IMR-90 (cell line): Measurements from ENCODE around the gene NDRG4. TPM values are rescaled to one million over a fixed set of nuclear protein-coding genes. Genes with fewer than 3 reads are reported as not detected.

ENCODE experiments used
- ATAC-seq: fragments of 200-7000 bp; cut with Tn5 transposase; 2 replicates; pipeline ENCODE4 v1.9.1; 2020; ENCODE audit warnings: low read depth, mild to moderate bottlenecking, moderate library complexity
- BruUV-seq: library from RNA; stranded (reverse); fragments of 400-500 nt; replicated peaks from 2 replicates; lab custom pipeline; 2021; lab: Mats Ljungman, UMichigan
- CTCF ChIA-PET: fragments of 300-600 bp; formaldehyde crosslinking; extraction: SDS; loops from one replicate; lab custom pipeline; 2021; ENCODE audit warnings: antibody characterized with exemption; lab: Yijun Ruan, JAX
- POLR2A ChIA-PET: fragments of 300-600 bp; sonication (Branson Sonifier 250); formaldehyde crosslinking; loops from one replicate; lab custom pipeline; 2022; ENCODE audit warnings: antibody characterized with exemption; ENCODE audit not compliant: unreplicated experiment; lab: Charles Lee
- DNase-seq: peaks from one replicate; pipeline ENCODE4 v3.0.0; 2013
- H2AFZ ChIP-seq: replicated peaks from 2 replicates; pipeline ENCODE3; 2013; ENCODE audit warnings: low read length, mild to moderate bottlenecking; ENCODE audit not compliant: poor library complexity
- H2AK5ac ChIP-seq: 2 replicates; pipeline ENCODE4 v1.6.1; 2013; ENCODE audit warnings: low read depth, low read length, inconsistent platforms
- H2AK9ac ChIP-seq: replicated peaks from 2 replicates; pipeline ENCODE3; 2013; ENCODE audit warnings: mild to moderate bottlenecking, low read depth, low read length, moderate library complexity; ENCODE audit not compliant: poor library complexity
- H2BK120ac ChIP-seq: 2 replicates; pipeline ENCODE4 v1.6.1; 2013; ENCODE audit warnings: low read depth, low read length, inconsistent platforms
- H2BK15ac ChIP-seq: 3 replicates; pipeline ENCODE4 v1.6.1; 2013; ENCODE audit warnings: low read depth, low read length, inconsistent platforms
- H2BK20ac ChIP-seq: 2 replicates; pipeline ENCODE4 v1.6.1; 2013; ENCODE audit warnings: low read depth, mild to moderate bottlenecking, inconsistent platforms, low read length, moderate library complexity
- H2BK5ac ChIP-seq: 2 replicates; pipeline ENCODE4 v1.6.1; 2013; ENCODE audit warnings: mild to moderate bottlenecking, low read depth, low read length, inconsistent platforms; ENCODE audit not compliant: poor library complexity, severe bottlenecking
- H3K14ac ChIP-seq: replicated peaks from 2 replicates; pipeline ENCODE4 v1.6.1; 2013; ENCODE audit warnings: low read depth, low read length, inconsistent platforms
- H3K18ac ChIP-seq: 2 replicates; pipeline ENCODE4 v1.6.1; 2013; ENCODE audit warnings: low read depth, low read length, control low read depth
- H3K23ac ChIP-seq: 2 replicates; pipeline ENCODE4 v1.6.1; 2013; ENCODE audit warnings: low read depth, low read length, inconsistent platforms
- H3K27ac ChIP-seq: 2 replicates; pipeline ENCODE4 v1.5.1; 2013; ENCODE audit warnings: mild to moderate bottlenecking, control low read depth, low read length; ENCODE audit not compliant: insufficient read depth
- H3K27me3 ChIP-seq: 2 replicates; pipeline ENCODE4 v1.6.1; 2013; ENCODE audit warnings: low read length; ENCODE audit not compliant: control insufficient read depth, insufficient read depth
- H3K36me3 ChIP-seq: 2 replicates; pipeline ENCODE4 v1.6.1; 2013; ENCODE audit warnings: low read length, mixed read lengths; ENCODE audit not compliant: control insufficient read depth, insufficient read depth
- H3K4ac ChIP-seq: 2 replicates; pipeline ENCODE4 v1.6.1; 2013; ENCODE audit warnings: low read depth, low read length, inconsistent platforms
- H3K4me1 ChIP-seq: 2 replicates; pipeline ENCODE4 v1.6.1; 2013; ENCODE audit warnings: low read length, mixed read lengths; ENCODE audit not compliant: control insufficient read depth, insufficient read depth
- H3K4me2 ChIP-seq: 2 replicates; pipeline ENCODE4 v1.6.1; 2013; ENCODE audit warnings: low read depth, mild to moderate bottlenecking, control low read depth, low read length, moderate library complexity
- H3K4me3 ChIP-seq: 2 replicates; pipeline ENCODE4 v1.5.1; 2013; ENCODE audit warnings: low read depth, mild to moderate bottlenecking, control low read depth, low read length, moderate library complexity; ENCODE audit not compliant: insufficient read depth
- H3K56ac ChIP-seq: 2 replicates; pipeline ENCODE4 v1.6.1; 2013; ENCODE audit warnings: low read length, inconsistent platforms; ENCODE audit not compliant: insufficient read depth; ENCODE audit errors: extremely low read depth
- H3K79me1 ChIP-seq, 2 experiments: 2 replicates each; pipeline ENCODE4 v1.6.1; 2013; ENCODE audit warnings: low read length in 2 of 2, inconsistent platforms in 1 of 2, low read depth in 1 of 2
- H3K9ac ChIP-seq: 2 replicates; pipeline ENCODE4 v1.6.1; 2013; ENCODE audit warnings: low read depth, low read length, control low read depth
- H3K9me1 ChIP-seq: 2 replicates; pipeline ENCODE4 v1.6.1; 2013; ENCODE audit warnings: low read length, inconsistent platforms; ENCODE audit not compliant: insufficient read depth
- H3K9me3 ChIP-seq: 2 replicates; pipeline ENCODE4 v1.6.1; 2013; ENCODE audit warnings: low read length; ENCODE audit not compliant: control insufficient read depth, insufficient read depth
- H4K20me1 ChIP-seq: 2 replicates; pipeline ENCODE4 v1.6.1; 2013; ENCODE audit warnings: low read length, inconsistent platforms; ENCODE audit not compliant: insufficient read depth
- H4K5ac ChIP-seq: 2 replicates; pipeline ENCODE4 v1.6.1; 2013; ENCODE audit warnings: mild to moderate bottlenecking, low read depth, low read length, control low read depth
- H4K8ac ChIP-seq, 2 experiments: 2 replicates each; pipeline ENCODE4 v1.6.1; 2013; ENCODE audit warnings: low read depth in 2 of 2, low read length in 2 of 2, control low read depth in 1 of 2, inconsistent platforms in 1 of 2
- H4K91ac ChIP-seq: 2 replicates; pipeline ENCODE4 v1.6.1; 2013; ENCODE audit warnings: low read depth, low read length, inconsistent platforms; ENCODE audit not compliant: insufficient read depth
- ELK1 ChIP-seq: fragments of 150-350 bp; IDR thresholded peaks from 2 replicates; pipeline ENCODE4 v1.6.1; 2016; ENCODE audit warnings: low read depth, mild to moderate bottlenecking, low read length, moderate library complexity, borderline replicate concordance
- WGBS, 2 experiments: methylation state at CpG; one replicate each; pipeline versions ENCODE4 v1.1.5 to v1.1.7; 2013; ENCODE audit warnings: missing lambda C conversion rate in 2 of 2; ENCODE audit not compliant: insufficient read length in 1 of 2; ENCODE audit errors: extremely low coverage in 2 of 2; 5-methylcytosine and 5-hydroxymethylcytosine counted together
- dilution Hi-C: fragments of 300-500 bp; cut with HindIII; formaldehyde crosslinking; loops from one replicate; pipeline ENCODE4 v1.14.3; 2018; ENCODE audit warnings: low sequenced_read_pairs; ENCODE audit not compliant: unreplicated experiment
- in situ Hi-C: fragments of 300-500 bp; cut with MboI; formaldehyde crosslinking; loops from 3 replicates; pipeline ENCODE4 v1.14.3; 2019; ENCODE audit warnings: low sequenced_read_pairs, inconsistent platforms, mixed read lengths
- intact Hi-C: fragments of 100-400 bp; cut with micrococcal nuclease; formaldehyde crosslinking; loops from 2 replicates; pipeline ENCODE4 v1.10.0; 2022
- polyA plus RNA-seq, 3 experiments: library from polyadenylated mRNA; depleted of rRNA; stranded (reverse); fragments of >200 nt; gene quantifications; 2 replicates each; pipeline ENCODE4 v1.2.3, GENCODE V29; 2012; ENCODE audit warnings: low replicate concordance in 1 of 3
- total RNA-seq: library from RNA; depleted of rRNA; stranded (reverse); fragments of >200 nt; gene quantifications from 2 replicates; pipeline ENCODE4 v1.2.3, GENCODE V29; 2012

The NDRG4 gene
- total and polyA plus RNA-seq, 2 of the 4 experiments (the other 2 are of a cell fraction), result 10.9 to 23.5 TPM

DNA sequence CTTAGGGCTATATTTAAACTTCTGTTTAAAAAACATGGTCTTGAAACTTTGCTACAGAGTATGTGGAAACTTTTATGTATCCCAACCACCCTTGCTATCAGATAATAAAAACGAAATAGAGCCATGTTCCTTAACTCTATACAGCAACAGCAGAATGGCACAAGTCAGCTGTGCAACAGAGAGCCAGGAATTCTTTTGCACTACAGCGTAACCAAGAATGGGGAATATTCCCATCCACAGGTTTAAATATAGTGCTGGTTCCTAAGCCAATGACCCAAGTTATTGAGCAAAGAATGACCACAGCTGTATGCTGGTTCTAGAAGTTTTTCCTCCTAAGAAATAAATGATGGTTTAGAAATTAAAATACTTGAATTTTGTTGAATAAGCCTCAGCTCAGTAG, 48.4 kb downstream of the NDRG4 start:
- no peaks in the 10 kb centered on the region for H3K4me1 ChIP-seq
- CTCF ChIA-PET, result interaction anchor here (1.0 to 1.4 kb wide), 2 partner anchors 11 to 12 kb away, joined by 3 read pairs; no protein-coding TSS in a partner anchor
- no peak overlapping the region for H4K91ac ChIP-seq
- no peak for TF ChIP-seq ELK1
- no TSS peak for BruUV-seq
- H3K9me3 ChIP-seq, result no peaks in the 10 kb centered on the region
- H3K14ac ChIP-seq, result no peak overlapping the region
- no peak for DNase-seq
- WGBS, 2 experiments, result no CpG with 5 or more reads among the region's 2 CpGs
- no peak overlapping the region for H2BK5ac ChIP-seq
- ATAC-seq, result no peak; the same call in 1 of the 2 replicates
- no peak overlapping the region for H3K56ac ChIP-seq
- no peak overlapping the region for H2AK5ac ChIP-seq
- H2AFZ ChIP-seq, result no peak overlapping the region
- H3K23ac ChIP-seq, result no peak overlapping the region
- no peak overlapping the region for H2AK9ac ChIP-seq
- intact Hi-C loops (loop anchor here (2.0 kb wide), 1 partner anchor 14 kb away; no protein-coding TSS in a partner anchor), dilution Hi-C loops (no loop called here), in situ Hi-C loops (no loop called here)
- H3K4ac ChIP-seq, result no peak overlapping the region
- H3K27me3 ChIP-seq, result no peaks in the 10 kb centered on the region
- H3K9me1 ChIP-seq, result no peaks in the 10 kb centered on the region; the same call in 1 of the 2 replicates
- H2BK20ac ChIP-seq, result no peak overlapping the region
- peaks cover 45% of the 10 kb centered on the region for H3K36me3 ChIP-seq
- H2BK15ac ChIP-seq, result no peak overlapping the region
- no peak overlapping the region for H2BK120ac ChIP-seq
- H3K9ac ChIP-seq, result no peak overlapping the region
- H3K4me2 ChIP-seq, result no peak overlapping the region
- H3K79me1 ChIP-seq, result peaks cover 17 to 21% of the 10 kb centered on the region in 2 experiments; a peak in 3 of 4 replicates
- H3K18ac ChIP-seq, result no peak overlapping the region
- H3K27ac ChIP-seq, result no peak overlapping the region
- H3K4me3 ChIP-seq, result no peak overlapping the region
- POLR2A ChIA-PET, result interaction anchor here (0.5 kb wide), 1 partner anchor 75 kb away, joined by 4 read pairs; no protein-coding TSS in a partner anchor
- peaks cover 4% of the 10 kb centered on the region; the same call in 1 of the 2 replicates for H4K20me1 ChIP-seq
- H4K8ac ChIP-seq, result no peak overlapping the region
- no peak overlapping the region for H4K5ac ChIP-seq
